COR-L47 (cell line): ENCODE data around the gene SPAM1.
"Not testable (repeated sequence)": the region's sequence is repeated elsewhere in the genome, so short reads cannot be mapped to it uniquely, and the experiment has no call there.

Source experiments
- DNase-seq: peaks from one replicate; lab custom pipeline; 2025; lab: John Stamatoyannopoulos, UW

SPAM1 gene

GRCh38 chr7:123924941-123925340, at the start of gene SPAM1:
Gene SPAM1, plus strand, starts transcription at chr7:123925241. Its CDS starts 28,330 bp downstream, at chr7:123953571.
- no peak for DNase-seq

GRCh38 chr7:123876557-123877256, 48.3 kb upstream of the SPAM1 start:
- no peak for DNase-seq

GRCh38 chr7:123879628-123880027, 45.4 kb upstream of the SPAM1 start:
- no peak for DNase-seq

GRCh38 chr7:123881300-123881699, 43.7 kb upstream of the SPAM1 start:
- DNase-seq: no peak

- DNase-seq: no peak
Observed at GRCh38 chr7:123883154-123883553, 41.9 kb upstream of the SPAM1 start.

- DNase-seq: no peak
Observed at GRCh38 chr7:123888192-123888591, 36.8 kb upstream of the SPAM1 start.

- DNase-seq: not testable (repeated sequence)
Observed at GRCh38 chr7:123894753-123895152, 30.3 kb upstream of the SPAM1 start.

- no peak for DNase-seq
Observed at GRCh38 chr7:123901101-123901500, 23.9 kb upstream of the SPAM1 start.

GRCh38 chr7:123905714-123906113, 19.3 kb upstream of the SPAM1 start:
- no peak for DNase-seq

GRCh38 chr7:123916240-123916724, 8.8 kb upstream of the SPAM1 start:
- DNase-seq: peak; percentile 18

GRCh38 chr7:123917878-123918277, 7.2 kb upstream of the SPAM1 start:
- DNase-seq: no peak

GRCh38 chr7:123918309-123918708, 6.7 kb upstream of the SPAM1 start:
- no peak for DNase-seq

- no peak for DNase-seq
Observed at GRCh38 chr7:123923599-123923998, 1.4 kb upstream of the SPAM1 start.

GRCh38 chr7:123929107-123929506, 4.1 kb downstream of the SPAM1 start:
- no peak for DNase-seq

- DNase-seq: no peak
Observed at GRCh38 chr7:123929655-123930054, 4.6 kb downstream of the SPAM1 start.

- DNase-seq: no peak
Observed at GRCh38 chr7:123935436-123936381, 10.7 kb downstream of the SPAM1 start.

GRCh38 chr7:123936388-123936787, 11.3 kb downstream of the SPAM1 start:
- DNase-seq: no peak

GRCh38 chr7:123939784-123940183, 14.7 kb downstream of the SPAM1 start:
- peak; percentile 66 for DNase-seq

GRCh38 chr7:123941391-123942180, 16.5 kb downstream of the SPAM1 start:
- no peak for DNase-seq

GRCh38 chr7:123944395-123944794, 19.4 kb downstream of the SPAM1 start:
- DNase-seq: no peak

GRCh38 chr7:123945938-123946337, 20.9 kb downstream of the SPAM1 start:
- no peak for DNase-seq

GRCh38 chr7:123948136-123948535, 23.1 kb downstream of the SPAM1 start:
- no peak for DNase-seq
